ENCODE measurements around the gene PLPPR4.

PLPPR4 gene

DNA sequence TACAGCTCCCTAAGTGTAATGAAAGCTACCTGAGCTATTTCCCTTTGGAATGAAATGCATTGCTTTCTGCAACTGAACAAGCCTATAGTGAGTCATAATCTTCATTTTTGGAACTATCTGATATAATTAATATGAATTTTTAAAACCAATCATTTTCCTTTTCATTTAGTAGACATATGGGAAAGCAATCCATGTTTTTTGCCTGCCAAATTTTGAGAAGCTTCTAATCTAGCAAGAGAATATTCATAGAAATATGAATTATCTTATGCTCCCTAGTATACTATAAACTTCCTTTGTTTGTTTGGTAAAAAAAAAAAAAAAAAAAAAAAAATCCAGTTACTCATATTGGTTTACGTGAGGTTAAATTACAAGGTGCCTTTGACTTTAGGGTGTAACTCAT lies 68.3 kb downstream of the PLPPR4 start:
- DNase-seq (ENCODE audit: extremely low read depth, low read depth): no peak
- TF ChIP-seq, protein P1, sequence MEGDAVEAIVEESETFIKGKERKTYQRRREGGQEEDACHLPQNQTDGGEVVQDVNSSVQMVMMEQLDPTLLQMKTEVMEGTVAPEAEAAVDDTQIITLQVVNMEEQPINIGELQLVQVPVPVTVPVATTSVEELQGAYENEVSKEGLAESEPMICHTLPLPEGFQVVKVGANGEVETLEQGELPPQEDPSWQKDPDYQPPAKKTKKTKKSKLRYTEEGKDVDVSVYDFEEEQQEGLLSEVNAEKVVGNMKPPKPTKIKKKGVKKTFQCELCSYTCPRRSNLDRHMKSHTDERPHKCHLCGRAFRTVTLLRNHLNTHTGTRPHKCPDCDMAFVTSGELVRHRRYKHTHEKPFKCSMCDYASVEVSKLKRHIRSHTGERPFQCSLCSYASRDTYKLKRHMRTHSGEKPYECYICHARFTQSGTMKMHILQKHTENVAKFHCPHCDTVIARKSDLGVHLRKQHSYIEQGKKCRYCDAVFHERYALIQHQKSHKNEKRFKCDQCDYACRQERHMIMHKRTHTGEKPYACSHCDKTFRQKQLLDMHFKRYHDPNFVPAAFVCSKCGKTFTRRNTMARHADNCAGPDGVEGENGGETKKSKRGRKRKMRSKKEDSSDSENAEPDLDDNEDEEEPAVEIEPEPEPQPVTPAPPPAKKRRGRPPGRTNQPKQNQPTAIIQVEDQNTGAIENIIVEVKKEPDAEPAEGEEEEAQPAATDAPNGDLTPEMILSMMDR (IDR thresholded peaks at IDR 0.05; ENCODE audit: low read depth, low read length): no peak

DNA sequence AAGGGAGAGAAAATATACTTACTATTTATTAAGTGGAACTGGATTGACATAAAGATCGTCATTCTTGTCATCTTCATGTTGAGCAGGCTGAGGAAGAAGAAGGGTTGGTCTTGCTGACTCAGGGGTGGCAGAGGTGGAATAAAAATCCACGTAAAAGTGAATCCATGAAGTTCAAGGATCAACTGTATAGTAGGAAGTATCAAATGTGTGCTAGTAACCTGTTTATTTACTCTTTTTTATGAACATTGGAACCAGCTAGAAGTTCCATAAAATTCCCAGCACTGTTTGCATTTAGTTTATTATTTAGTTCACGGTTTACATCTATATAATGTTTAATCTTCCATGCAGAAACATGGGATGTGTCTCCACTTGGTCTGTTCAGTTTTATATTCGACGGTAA lies 70.7 kb downstream of the PLPPR4 start:
- DNase-seq (ENCODE audit: extremely low read depth, low read depth): no peak
- TF ChIP-seq, protein P1 (IDR thresholded peaks at IDR 0.05; ENCODE audit: low read depth, low read length): no peak

DNA sequence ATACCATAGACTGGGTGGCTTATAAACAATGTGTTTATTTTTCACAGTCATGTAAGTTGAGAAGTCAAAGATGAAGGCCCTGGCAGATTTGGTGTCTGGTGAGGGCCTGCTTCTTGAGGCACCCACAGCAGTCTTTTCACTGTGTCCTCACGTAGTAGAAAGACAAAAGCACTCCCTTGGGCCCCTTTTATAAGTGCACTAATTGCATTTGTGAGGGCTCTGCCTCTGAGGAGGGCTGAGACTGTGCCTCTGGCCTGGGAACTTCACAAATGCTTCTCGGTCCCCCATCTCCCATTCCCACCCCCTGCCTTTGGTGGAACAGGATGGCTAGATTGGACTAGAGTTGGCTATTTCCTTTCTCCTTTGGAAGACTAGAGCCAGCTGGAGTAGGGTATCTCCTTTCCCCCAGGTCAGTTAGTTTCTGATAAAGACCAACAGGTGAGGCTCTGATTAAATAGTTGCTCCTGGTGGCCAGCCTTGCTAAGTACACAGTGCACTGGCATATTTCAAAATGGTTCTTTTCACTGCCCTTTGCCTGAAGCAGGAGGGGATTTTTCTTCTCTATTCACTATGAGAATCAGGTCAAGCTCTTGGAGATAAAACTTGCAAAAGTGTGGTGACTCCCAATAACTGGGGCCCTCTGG lies 82.9 kb downstream of the PLPPR4 start:
- TF ChIP-seq, protein P1 (IDR thresholded peaks at IDR 0.05; ENCODE audit: low read depth, low read length): no peak
- DNase-seq (ENCODE audit: extremely low read depth, low read depth): no peak

DNA sequence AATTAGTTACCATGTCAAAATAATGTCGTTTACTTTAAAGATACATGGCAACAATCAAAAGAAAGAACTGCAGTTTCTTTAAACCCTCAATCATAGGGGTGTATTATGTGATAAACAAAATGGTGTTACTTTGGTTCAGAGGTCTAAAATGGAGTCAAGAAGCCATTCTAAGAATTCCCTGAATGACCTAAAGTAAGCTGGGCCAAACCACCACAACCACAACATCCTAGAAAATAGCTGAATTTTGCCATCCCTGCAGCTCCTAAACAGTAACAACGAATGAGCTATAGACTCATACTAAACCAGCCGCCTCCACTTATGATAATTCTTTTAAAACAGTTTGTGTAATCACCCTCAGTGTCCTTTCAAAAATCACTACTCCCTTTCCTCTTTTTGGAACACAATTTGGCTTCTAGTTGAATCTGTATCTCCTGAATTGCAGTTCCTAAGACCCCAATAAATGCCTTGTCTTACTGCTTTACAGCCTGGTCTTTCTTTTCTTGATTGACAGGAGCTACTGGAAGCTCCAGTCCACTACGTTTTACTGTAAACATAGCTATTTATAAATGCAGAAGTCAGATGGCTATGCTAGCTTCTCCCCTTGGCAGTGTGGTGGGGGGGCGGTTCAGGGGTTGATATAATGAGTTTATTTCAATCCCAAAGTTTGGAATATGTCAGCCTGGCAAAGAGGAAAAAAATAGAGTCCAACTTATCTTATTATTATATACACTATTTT lies 84.3 kb downstream of the PLPPR4 start:
- no peak for DNase-seq (ENCODE audit: extremely low read depth, low read depth)
- TF ChIP-seq, protein P1 (IDR thresholded peaks at IDR 0.05; ENCODE audit: low read depth, low read length): no peak

DNA sequence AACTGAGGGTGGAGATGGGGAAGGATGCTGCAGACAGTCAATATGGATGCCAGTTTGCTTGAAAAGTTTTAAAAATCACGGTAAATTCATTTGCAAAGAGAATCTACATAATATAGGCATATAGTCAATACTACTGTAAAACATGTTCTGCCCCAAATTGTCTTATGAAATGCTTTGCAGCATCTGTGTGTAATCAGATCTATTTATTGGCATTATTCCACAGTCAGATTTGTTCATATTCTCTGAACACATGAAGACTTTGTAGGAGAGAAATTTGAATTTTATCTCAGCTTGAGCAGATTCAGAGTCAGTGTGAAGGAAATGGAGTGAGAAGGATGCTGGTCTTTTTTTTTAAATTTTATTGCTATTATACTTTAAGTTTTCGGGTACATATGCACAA lies 88.5 kb downstream of the PLPPR4 start:
- TF ChIP-seq, protein P1 (IDR thresholded peaks at IDR 0.05; ENCODE audit: low read depth, low read length): no peak

DNA sequence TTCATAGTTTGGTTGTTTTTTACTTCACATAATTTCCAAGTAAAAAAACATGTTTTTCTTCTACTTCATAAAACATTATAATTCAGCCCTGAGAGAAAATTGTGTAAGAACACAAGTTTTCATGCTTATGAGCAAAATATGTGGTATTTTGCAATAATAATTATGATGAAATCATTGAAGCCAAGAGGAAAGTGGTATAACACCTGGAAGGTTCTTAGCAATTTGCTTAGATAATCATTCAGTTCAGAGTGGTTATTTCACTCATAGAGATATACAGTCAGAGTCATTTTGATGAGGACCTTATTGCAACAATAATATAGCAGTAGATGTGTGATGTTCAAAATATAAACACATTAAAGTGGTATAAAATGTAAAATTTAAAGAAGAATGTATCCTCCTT lies 94.5 kb downstream of the PLPPR4 start:
- TF ChIP-seq, protein P1 (IDR thresholded peaks at IDR 0.05; ENCODE audit: low read depth, low read length): no peak
- no peak for DNase-seq (ENCODE audit: extremely low read depth, low read depth)

More for the DNA sequence above, 88.5 kb downstream of the PLPPR4 start:
- DNase-seq (ENCODE audit: extremely low read depth, low read depth): no peak

Measured in AG09319 (cell line).